T-cell (primary cell): ENCODE data around the gene METTL24. TPM values are rescaled to one million over a fixed set of nuclear protein-coding genes. Genes with fewer than 3 reads are reported as not detected.

Source experiments
- ATAC-seq, 4 experiments: fragments of 200-7000 bp in 3 of 4; fragments of 150-1000 bp in 1 of 4; cut with Tn5 transposase; replicated peaks in 1 of 4; 1 replicate in 3 of 4; 2 replicates in 1 of 4; pipeline ENCODE4 v1.10.0; 2021; ENCODE audit warnings: moderate library complexity in 3 of 4, mild to moderate bottlenecking in 2 of 4, moderate number of reproducible peaks in 1 of 4
- CTCF ChIA-PET, 2 donors: fragments of 300-600 bp; sonication (Branson Sonifier 250); formaldehyde crosslinking; loops; one replicate each; lab custom pipeline; 2022; ENCODE audit warnings: antibody characterized with exemption in 2 of 2; lab: Charles Lee
- POLR2A ChIA-PET, 2 donors: fragments of 300-600 bp; sonication (Branson Sonifier 250); formaldehyde crosslinking; loops; one replicate each; lab custom pipeline; 2022; ENCODE audit warnings: antibody characterized with exemption in 2 of 2; lab: Charles Lee
- DNase-seq, 35 experiments: peaks; one replicate each; pipeline versions ENCODE4 v3.0.0 to v3.0.0-alpha.2; 2013 to 2023
- H3K27ac ChIP-seq: one replicate; pipeline ENCODE4 v1.5.1; 2013; ENCODE audit warnings: low read length
- H3K27me3 ChIP-seq, 2 experiments: replicated peaks in 1 of 2; 1 replicate in 1 of 2; 2 replicates in 1 of 2; pipeline versions ENCODE4 v1.6.1 to v1.7.0; 2013; ENCODE audit warnings: low read length in 1 of 2, mixed read lengths in 1 of 2; ENCODE audit not compliant: control insufficient read depth in 2 of 2, insufficient read depth in 2 of 2; ENCODE audit errors: extremely low read depth in 1 of 2
- H3K36me3 ChIP-seq, 2 donors: 1 replicate in 1 of 2; 2 replicates in 1 of 2; pipeline versions ENCODE4 v1.6.1 to v1.7.0; 2013; ENCODE audit warnings: low read length in 1 of 2; ENCODE audit not compliant: control insufficient read depth in 2 of 2, insufficient read depth in 1 of 2; ENCODE audit errors: extremely low read depth in 1 of 2
- H3K4me1 ChIP-seq, 2 experiments: 1 replicate in 1 of 2; 2 replicates in 1 of 2; pipeline versions ENCODE4 v1.6.1 to v1.7.0; 2013; ENCODE audit warnings: low read length in 2 of 2, mixed read lengths in 1 of 2; ENCODE audit not compliant: insufficient read depth in 2 of 2, control insufficient read depth in 1 of 2; ENCODE audit errors: extremely low read depth in 1 of 2
- H3K4me3 ChIP-seq, 2 donors: 1 replicate in 1 of 2; 2 replicates in 1 of 2; pipeline versions ENCODE4 v1.5.1 to v1.7.0; 2013; ENCODE audit warnings: mild to moderate bottlenecking in 2 of 2, low read length in 1 of 2, moderate library complexity in 1 of 2; ENCODE audit not compliant: control insufficient read depth in 1 of 2; ENCODE audit errors: extremely low read depth in 1 of 2
- H3K9me3 ChIP-seq: 2 replicates; pipeline ENCODE4 v1.7.0; 2013
- H3K27ac Mint-ChIP-seq, 2 donors: one replicate each; pipeline ENCODE4 v1.8.0; 2020 to 2021; ENCODE audit warnings: mild to moderate bottlenecking in 2 of 2, mixed read lengths in 2 of 2
- H3K27me3 Mint-ChIP-seq, 2 donors: one replicate each; pipeline ENCODE4 v1.8.0; 2021 to 2022; ENCODE audit warnings: mixed read lengths in 2 of 2
- H3K36me3 Mint-ChIP-seq: one replicate; pipeline ENCODE4 v1.8.0; 2021; ENCODE audit warnings: mixed read lengths
- H3K4me1 Mint-ChIP-seq, 3 donors: one replicate each; pipeline ENCODE4 v1.8.0; 2020 to 2022; ENCODE audit warnings: mixed read lengths in 3 of 3, mild to moderate bottlenecking in 1 of 3
- H3K4me3 Mint-ChIP-seq, 3 donors: one replicate each; pipeline ENCODE4 v1.8.0; 2020 to 2022; ENCODE audit warnings: mild to moderate bottlenecking in 3 of 3, mixed read lengths in 3 of 3, moderate library complexity in 3 of 3
- H3K9me3 Mint-ChIP-seq, 3 donors: one replicate each; pipeline ENCODE4 v1.8.0; 2020 to 2022; ENCODE audit warnings: mixed read lengths in 3 of 3
- WGBS: methylation state at CpG from one replicate; pipeline ENCODE4 v1.1.5; 2013; ENCODE audit warnings: missing lambda C conversion rate; ENCODE audit not compliant: insufficient coverage; 5-methylcytosine and 5-hydroxymethylcytosine counted together
- total RNA-seq, 35 experiments: library from RNA in 6 of 35; stranded (reverse) in 6 of 35; fragments of 120-200 nt in 1 of 35; gene quantifications; one replicate each; pipeline versions ENCODE4 v1.2.1 to v1.2.4 and lab custom pipeline; 2013 to 2026

METTL24 gene
- total RNA-seq, 5 donors from 2014 or later (not counting 1 experiment from before 2014, with no cell fraction given): 0.30 to 0.47 (median 0.33) TPM; not detected in 2

DNA sequence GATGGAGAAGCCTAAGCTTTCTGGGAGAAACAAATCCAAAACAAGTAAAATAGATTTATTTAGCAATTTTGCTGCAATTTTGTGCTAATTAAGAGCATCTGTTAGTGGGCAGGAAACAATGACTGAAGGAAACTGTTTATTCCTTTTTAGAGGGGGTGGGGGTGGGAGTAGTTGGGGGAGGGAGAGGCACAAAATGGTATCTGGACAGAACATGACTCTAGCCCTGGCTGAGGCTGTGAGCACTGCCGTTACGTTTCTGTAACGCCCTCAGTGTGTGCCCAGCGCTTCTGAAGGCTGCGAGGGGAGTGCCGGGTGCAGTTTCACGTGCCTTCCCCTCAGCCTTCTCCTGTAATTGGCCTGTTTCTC lies 28.8 kb downstream of the METTL24 start:
- POLR2A ChIA-PET: no interaction called here
- no peak overlapping the region for H3K4me3 Mint-ChIP-seq
- no peaks in the 10 kb centered on the region for H3K9me3 Mint-ChIP-seq
- Histone ChIP-seq H3K27me3 (peaks cover 0 to 13% of the 10 kb centered on the region in 2 experiments), H3K9me3 (no peaks in the 10 kb centered on the region), H3K27ac (no peak overlapping the region), H3K4me3 (no peak overlapping the region), H3K36me3 (no peaks in the 10 kb centered on the region), H3K4me1 (peaks cover 0 to 4% of the 10 kb centered on the region in 2 experiments)
- no peak for DNase-seq
- peaks cover 4 to 6% of the 10 kb centered on the region in 2 donors for H3K27me3 Mint-ChIP-seq
- no peaks in the 10 kb centered on the region for H3K36me3 Mint-ChIP-seq
- H3K4me1 Mint-ChIP-seq: peaks cover 1 to 6% (median 4%) of the 10 kb centered on the region in 3 donors
- H3K27ac Mint-ChIP-seq: no peak overlapping the region
- ATAC-seq: no peak
- WGBS: no CpG with 5 or more reads among the region's 7 CpGs
- CTCF ChIA-PET: interaction anchor here in 1 of 2 donors (0.7 kb wide), 1 partner anchor 123 kb away, joined by 4 read pairs; no protein-coding TSS in a partner anchor

GRCh38 chr6:110328259-110328658 lies 29.9 kb downstream of the METTL24 start:
- Mint-ChIP-seq H3K9me3 (no peaks in the 10 kb centered on the region), H3K27me3 (peaks cover 4% of the 10 kb centered on the region in 2 donors), H3K4me3 (no peak overlapping the region), H3K36me3 (no peaks in the 10 kb centered on the region), H3K27ac (no peak overlapping the region), H3K4me1 (peaks cover 0 to 1% (median 0%) of the 10 kb centered on the region in 3 donors)
- ATAC-seq (no peak), DNase-seq (no peak)
- Histone ChIP-seq H3K4me1 (peaks cover 0 to 4% of the 10 kb centered on the region in 2 experiments), H3K9me3 (no peaks in the 10 kb centered on the region), H3K36me3 (no peaks in the 10 kb centered on the region), H3K27me3 (peaks cover 0 to 8% of the 10 kb centered on the region in 2 experiments), H3K27ac (no peak overlapping the region), H3K4me3 (no peak overlapping the region)
- 81% methylated on average over 2 of the region's 2 CpGs for WGBS
- ChIA-PET POLR2A (no interaction called here), CTCF (no interaction called here)

GRCh38 chr6:110327391-110327790 lies 30.8 kb downstream of the METTL24 start:
- H3K36me3 ChIP-seq: no peaks in the 10 kb centered on the region
- H3K4me3 ChIP-seq: no peak overlapping the region
- Mint-ChIP-seq H3K36me3 (no peaks in the 10 kb centered on the region), H3K27me3 (peaks cover 2 to 4% of the 10 kb centered on the region in 2 donors), H3K4me3 (no peak overlapping the region), H3K4me1 (no peaks in the 10 kb centered on the region), H3K9me3 (no peaks in the 10 kb centered on the region), H3K27ac (no peak overlapping the region)
- no peak for DNase-seq
- WGBS: 89% methylated on average over 1 of the region's 3 CpGs
- H3K27ac ChIP-seq: no peak overlapping the region
- no peaks in the 10 kb centered on the region for H3K4me1 ChIP-seq
- peaks cover 0 to 8% of the 10 kb centered on the region in 2 experiments for H3K27me3 ChIP-seq
- H3K9me3 ChIP-seq: no peaks in the 10 kb centered on the region
- CTCF ChIA-PET: interaction anchor here in 1 of 2 donors (0.6 kb wide), 1 partner anchor 718 kb away, joined by 3 read pairs; no protein-coding TSS in a partner anchor
- POLR2A ChIA-PET: interaction anchor here in 1 of 2 donors (0.5 kb wide), 1 partner anchor 25 kb away, joined by 3 read pairs; no protein-coding TSS in a partner anchor
- no peak for ATAC-seq

DNA sequence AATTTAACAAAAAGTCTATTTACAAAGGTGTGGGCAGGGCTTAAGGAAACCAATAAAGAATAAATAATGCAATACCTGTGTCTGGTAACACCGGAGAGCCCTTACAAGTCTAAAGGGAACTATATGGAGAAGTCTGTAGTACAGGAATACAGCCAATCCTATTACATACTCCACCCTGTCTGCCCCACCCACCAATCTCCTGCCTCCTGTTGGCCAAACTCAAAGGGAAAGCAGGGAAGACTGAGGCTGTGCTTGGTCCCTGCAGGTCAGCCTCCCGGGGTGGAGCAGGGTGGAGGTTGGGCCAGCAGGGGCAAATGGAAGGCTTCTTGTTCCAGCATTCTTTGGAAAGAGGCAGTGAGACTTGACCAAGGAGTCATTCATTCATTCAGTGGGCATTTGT lies 31.5 kb downstream of the METTL24 start:
- Histone ChIP-seq H3K36me3 (no peaks in the 10 kb centered on the region), H3K9me3 (no peaks in the 10 kb centered on the region), H3K27me3 (peaks cover 0 to 5% of the 10 kb centered on the region in 2 experiments), H3K4me1 (no peaks in the 10 kb centered on the region), H3K4me3 (no peak overlapping the region), H3K27ac (no peak overlapping the region)
- no peak overlapping the region for H3K4me3 Mint-ChIP-seq
- ChIA-PET CTCF (no interaction called here), POLR2A (interaction anchor here in 1 of 2 donors (0.6 kb wide), 1 partner anchor 270 kb away, joined by 3 read pairs; no protein-coding TSS in a partner anchor)
- H3K36me3 Mint-ChIP-seq: no peaks in the 10 kb centered on the region
- H3K9me3 Mint-ChIP-seq: no peaks in the 10 kb centered on the region
- peaks cover 2 to 4% of the 10 kb centered on the region in 2 donors for H3K27me3 Mint-ChIP-seq
- WGBS: 100% methylated on average over 1 of the region's 2 CpGs
- ATAC-seq: no peak
- H3K27ac Mint-ChIP-seq: no peak overlapping the region
- H3K4me1 Mint-ChIP-seq: no peaks in the 10 kb centered on the region
- DNase-seq: no peak

- Mint-ChIP-seq H3K27me3 (peaks cover under 1 to 4% of the 10 kb centered on the region in 2 donors), H3K9me3 (no peaks in the 10 kb centered on the region), H3K4me1 (no peaks in the 10 kb centered on the region), H3K27ac (no peak overlapping the region), H3K4me3 (no peak overlapping the region), H3K36me3 (no peaks in the 10 kb centered on the region)
- Histone ChIP-seq H3K4me1 (no peaks in the 10 kb centered on the region), H3K27ac (no peak overlapping the region), H3K36me3 (no peaks in the 10 kb centered on the region), H3K9me3 (no peaks in the 10 kb centered on the region), H3K4me3 (no peak overlapping the region), H3K27me3 (peaks cover 0 to 5% of the 10 kb centered on the region in 2 experiments)
- ATAC-seq: no peak
- 100% methylated on average over 1 of the region's 3 CpGs for WGBS
- POLR2A ChIA-PET: no interaction called here
- CTCF ChIA-PET: no interaction called here
- no peak for DNase-seq
These were observed 32.1 kb downstream of the METTL24 start for GRCh38 chr6:110326057-110326456.

DNA sequence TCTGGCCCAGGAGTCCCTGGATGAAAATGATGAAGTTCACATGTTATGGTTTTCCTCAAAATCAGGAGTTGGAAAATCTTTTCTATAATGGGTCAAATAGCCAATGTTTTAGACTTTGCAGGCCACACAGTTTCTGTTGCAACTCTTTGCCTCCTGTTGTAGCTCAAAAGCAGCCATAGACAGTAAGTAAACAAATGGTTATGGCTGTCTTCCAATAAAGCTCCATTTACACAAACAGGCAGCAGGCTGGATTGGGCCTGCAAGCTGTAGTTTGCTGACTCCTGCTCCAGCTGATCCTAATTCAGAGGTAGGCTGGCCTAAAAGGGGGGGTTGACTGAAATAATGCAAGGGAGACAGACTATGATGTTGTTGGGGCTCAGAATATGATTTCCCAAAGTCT lies 33.0 kb downstream of the METTL24 start:
- H3K4me3 Mint-ChIP-seq: no peak overlapping the region
- H3K27ac Mint-ChIP-seq: no peak overlapping the region
- no peak for DNase-seq
- POLR2A ChIA-PET: no interaction called here
- no peak overlapping the region for H3K4me3 ChIP-seq
- H3K27me3 ChIP-seq: peaks cover 0 to 2% of the 10 kb centered on the region in 2 experiments
- no peaks in the 10 kb centered on the region for H3K36me3 Mint-ChIP-seq
- no peak for ATAC-seq
- CTCF ChIA-PET: no interaction called here
- H3K27ac ChIP-seq: no peak overlapping the region
- no peaks in the 10 kb centered on the region for H3K9me3 Mint-ChIP-seq
- H3K36me3 ChIP-seq: no peaks in the 10 kb centered on the region
- peaks cover 0 to 4% of the 10 kb centered on the region in 2 donors for H3K27me3 Mint-ChIP-seq
- H3K4me1 ChIP-seq: no peaks in the 10 kb centered on the region
- no peaks in the 10 kb centered on the region for H3K4me1 Mint-ChIP-seq
- H3K9me3 ChIP-seq: no peaks in the 10 kb centered on the region
